Measurements from ENCODE around the gene MTMR12. TPM values are rescaled to one million over a fixed set of nuclear protein-coding genes. Genes with fewer than 3 reads are reported as not detected.
A peak's percentile ranks its signal among the peaks of the same experiment; 100 is the strongest.

The MTMR12 gene
- total and polyA plus RNA-seq, 2 of the 13 experiments (the other 11 are each of a cell fraction or from before 2014, with no cell fraction given), result 23.4 to 36.6 TPM

GRCh38 chr5:32343058-32343672, 30.4 kb upstream of the MTMR12 start (continued):
- TF ChIP-seq RARA (CRISPR knock-in tag; IDR thresholded peaks at IDR 0.05) (peak; percentile 45; the same call in 1 of the 2 replicates), TSC22D2 (CRISPR knock-in tag; IDR thresholded peaks at IDR 0.05; ENCODE audit: borderline replicate concordance) (no peak), ZNF773 (CRISPR knock-in tag; IDR thresholded peaks at IDR 0.05; ENCODE audit: borderline replicate concordance) (no peak), PAXIP1 (CRISPR knock-in tag; conservative IDR thresholded peaks at IDR 0.05) (peak; percentile 72), AKNA (CRISPR knock-in tag; IDR thresholded peaks at IDR 0.05; ENCODE audit: borderline replicate concordance) (no peak), NFE2 (CRISPR knock-in tag; IDR thresholded peaks at IDR 0.05) (no peak), ZNF644 (CRISPR knock-in tag; IDR thresholded peaks at IDR 0.05; ENCODE audit: low read depth) (peak; percentile 63; the same call in 1 of the 2 replicates), ZNF570 (CRISPR knock-in tag; IDR thresholded peaks at IDR 0.05; ENCODE audit: borderline replicate concordance) (no peak), NR2F2 (IDR thresholded peaks at IDR 0.05; ENCODE audit: borderline replicate concordance, low read depth) (peak; percentile 67; the same call in 1 of the 2 replicates), TFE3 (CRISPR knock-in tag; IDR thresholded peaks at IDR 0.05) (0 out of 2 replicates have a peak, but pooled peaks have one; percentile 26), CHD2 (IDR thresholded peaks at IDR 0.05; ENCODE audit: low read depth, low read length) (no peak), ZZZ3 (CRISPR knock-in tag; IDR thresholded peaks at IDR 0.05; ENCODE audit: borderline replicate concordance) (no peak), TEAD3 (CRISPR knock-in tag; optimal IDR thresholded peaks at IDR 0.05; ENCODE audit: borderline replicate concordance) (peak; percentile 69), HHEX (CRISPR knock-in tag; IDR thresholded peaks at IDR 0.05) (no peak), ZNF737 (CRISPR knock-in tag; IDR thresholded peaks at IDR 0.05; ENCODE audit: borderline replicate concordance) (no peak), ESRRA (CRISPR knock-in tag; IDR thresholded peaks at IDR 0.05; ENCODE audit: low read depth) (peak; percentile 43; the same call in 1 of the 2 replicates), SRF (IDR thresholded peaks at IDR 0.05; ENCODE audit: low read depth, low read length) (no peak), THRA (CRISPR knock-in tag; IDR thresholded peaks at IDR 0.05; ENCODE audit: borderline replicate concordance) (0 out of 2 replicates have a peak, but pooled peaks have one; percentile 38), SNAI1 (CRISPR knock-in tag; IDR thresholded peaks at IDR 0.05; ENCODE audit: borderline replicate concordance) (no peak)

Data from HepG2 (cell line).